Right cardiac atrium (tissue), 5 donors: ENCODE data around the gene MARK3. TPM values are rescaled to one million over a fixed set of nuclear protein-coding genes. Genes with fewer than 3 reads are reported as not detected.

Experiments
- ATAC-seq, 2 donors: fragments of 200-7000 bp; cut with Tn5 transposase; one replicate each; pipeline versions ENCODE4 v1.8.0 to v1.9.1; 2020; ENCODE audit warnings: moderate library complexity in 2 of 2, mild to moderate bottlenecking in 1 of 2
- DNase-seq, 3 donors: peaks; one replicate each; pipeline ENCODE4 v3.0.0-alpha.2; 2020
- H3K27ac ChIP-seq: one replicate; pipeline ENCODE4 v1.5.1; 2013; ENCODE audit warnings: mild to moderate bottlenecking, low read length, control low read depth, moderate library complexity
- H3K27me3 ChIP-seq: one replicate; pipeline ENCODE4 v1.6.1; 2013; ENCODE audit not compliant: control insufficient read depth, insufficient read depth
- H3K4me1 ChIP-seq: one replicate; pipeline ENCODE4 v1.6.1; 2013; ENCODE audit warnings: low read length; ENCODE audit not compliant: control insufficient read depth, insufficient read depth
- H3K4me3 ChIP-seq: one replicate; pipeline ENCODE4 v1.5.1; 2013; ENCODE audit warnings: low read length, control low read depth
- H3K9me3 ChIP-seq: one replicate; pipeline ENCODE4 v1.6.1; 2013; ENCODE audit warnings: low read length; ENCODE audit not compliant: control insufficient read depth
- WGBS: extraction: QIAGEN DNeasy Blood & Tissue Kit; methylation state at CpG from one replicate; pipeline ENCODE4 v1.1.7; 2013; 5-methylcytosine and 5-hydroxymethylcytosine counted together
- intact Hi-C, 4 donors: fragments of 100-400 bp; cut with DNase I; formaldehyde crosslinking; loops; one replicate each; pipeline versions ENCODE4 v1.11.0 to v1.14.0; 2022 to 2023
- polyA plus RNA-seq: library from polyadenylated mRNA; stranded (reverse); fragments of 200-250 nt; gene quantifications from one replicate; pipeline ENCODE4 v1.2.3, GENCODE V29; 2013
- total RNA-seq, 4 donors: library from RNA; stranded (reverse); fragmentation: NEBNext Ultra II Directional; extraction: Animal tissue kit (Norgen Biotek cat#: 25700); gene quantifications; one replicate each; pipeline ENCODE4 v1.2.1, GENCODE V29; 2021
- donor health status: healthy with polysubstance abuse.
- donor health status: DM: no; HTN: yes; CAD: no.
- donor health status: DM: no; HTN: no; CAD: no.
- donor health status: DM: no; HTN: yes; CAD: no; lungs with severe emphysema.
- donor health status: DM: yes; HTN: yes; CAD: no.

MARK3 gene
- total and polyA plus RNA-seq, 5 donors: 79.4 to 105 (median 92.9) TPM

GRCh38 chr14:103367995-103368394 is 17.2 kb upstream of the MARK3 start:
- no peaks in the 10 kb centered on the region for H3K9me3 ChIP-seq
- no peak for ATAC-seq
- no peaks in the 10 kb centered on the region for H3K27me3 ChIP-seq
- 84% methylated on average over 4 of the region's 4 CpGs for WGBS
- H3K4me1 ChIP-seq: no peaks in the 10 kb centered on the region
- no peak overlapping the region for H3K27ac ChIP-seq
- intact Hi-C loops: no loop called here
- no peak overlapping the region for H3K4me3 ChIP-seq
- no peak for DNase-seq

- Histone ChIP-seq H3K4me1 (no peaks in the 10 kb centered on the region), H3K27me3 (no peaks in the 10 kb centered on the region), H3K4me3 (no peak overlapping the region), H3K27ac (no peak overlapping the region), H3K9me3 (no peaks in the 10 kb centered on the region)
- intact Hi-C loops: no loop called here
- ATAC-seq (no peak), DNase-seq (no peak)
- WGBS: 95% methylated on average over 3 of the region's 3 CpGs
Measured at GRCh38 chr14:103370087-103370486, 15.1 kb upstream of the MARK3 start.

DNA sequence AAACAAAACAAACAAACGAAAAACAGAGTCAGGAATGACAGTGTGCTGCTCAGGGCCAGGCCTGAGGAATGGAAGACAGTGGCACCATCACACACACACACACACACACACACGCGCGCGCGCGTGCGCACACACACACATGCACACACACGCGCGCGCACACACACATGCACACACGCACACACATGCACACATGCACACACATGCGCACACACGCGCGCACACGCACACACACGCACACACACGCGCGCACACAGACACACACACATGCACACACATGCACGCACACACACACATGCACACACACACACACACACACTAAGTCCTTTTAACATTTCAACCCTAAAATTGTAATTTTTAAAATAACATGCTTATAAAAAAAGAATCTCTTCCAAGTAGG is 13.2 kb upstream of the MARK3 start:
- intact Hi-C loops: no loop called here
- Histone ChIP-seq H3K27ac (no peak overlapping the region), H3K27me3 (no peaks in the 10 kb centered on the region), H3K9me3 (no peaks in the 10 kb centered on the region), H3K4me1 (no peaks in the 10 kb centered on the region), H3K4me3 (no peak overlapping the region)
- DNase-seq (no peak), ATAC-seq (no peak)
- 69% methylated on average over 22 of the region's 23 CpGs for WGBS

DNA sequence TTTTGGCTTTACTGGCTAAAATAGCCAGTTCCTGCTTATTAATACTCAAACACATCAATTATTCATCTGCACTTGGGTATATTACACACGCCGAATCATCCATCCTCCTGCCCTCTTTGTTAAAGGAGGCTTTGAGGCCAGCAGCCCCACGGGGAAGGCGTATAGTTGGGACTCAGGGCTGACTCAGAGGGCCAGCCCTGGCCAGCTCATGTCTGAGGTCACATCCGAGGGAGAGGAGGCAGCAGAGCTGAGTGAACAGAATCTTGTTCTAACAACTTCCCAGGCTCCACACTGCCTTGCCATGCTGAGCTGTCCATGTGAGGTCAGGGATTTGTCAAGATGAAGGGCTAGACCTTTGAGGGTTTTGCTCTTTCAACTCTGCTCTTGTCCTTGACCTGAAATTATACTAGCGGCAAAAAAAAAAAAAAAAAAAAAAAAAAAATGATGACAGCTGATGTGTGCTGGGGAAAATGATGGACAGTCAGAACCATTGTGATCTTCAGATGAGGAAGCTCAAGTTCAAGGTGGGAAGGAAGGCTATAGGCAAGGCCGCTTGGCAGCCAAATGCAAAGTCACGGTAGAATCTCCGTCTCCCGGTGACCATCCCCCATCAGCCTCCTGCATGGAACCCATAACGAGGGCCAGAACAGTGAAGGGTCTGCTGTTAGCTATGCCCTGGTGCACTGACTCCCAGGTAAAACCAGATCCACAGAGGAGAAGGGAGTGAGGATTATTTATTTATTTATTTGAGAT is 12.5 kb upstream of the MARK3 start:
- Histone ChIP-seq H3K27me3 (no peaks in the 10 kb centered on the region), H3K4me3 (no peak overlapping the region), H3K27ac (no peak overlapping the region), H3K4me1 (no peaks in the 10 kb centered on the region), H3K9me3 (no peaks in the 10 kb centered on the region)
- ATAC-seq (peak; percentile 33 to 82), DNase-seq (peak in 1 of 3 donors; percentile 50)
- 66% methylated on average over 11 of the region's 11 CpGs for WGBS
- intact Hi-C loops: no loop called here

- no peak overlapping the region for H3K4me3 ChIP-seq
- H3K4me1 ChIP-seq: no peaks in the 10 kb centered on the region
- intact Hi-C loops: no loop called here
- H3K9me3 ChIP-seq: no peaks in the 10 kb centered on the region
- no peaks in the 10 kb centered on the region for H3K27me3 ChIP-seq
- no peak for ATAC-seq
- H3K27ac ChIP-seq: no peak overlapping the region
- 82% methylated on average over 11 of the region's 11 CpGs for WGBS
- no peak for DNase-seq
Measured at GRCh38 chr14:103374121-103374520, 11.1 kb upstream of the MARK3 start.

GRCh38 chr14:103377522-103378037 is 7.6 kb upstream of the MARK3 start:
- no peak for DNase-seq
- H3K4me1 ChIP-seq: no peaks in the 10 kb centered on the region
- H3K4me3 ChIP-seq: no peak overlapping the region
- intact Hi-C loops: no loop called here
- ATAC-seq: no peak
- WGBS: 92% methylated on average over 2 of the region's 2 CpGs
- no peaks in the 10 kb centered on the region for H3K27me3 ChIP-seq
- H3K9me3 ChIP-seq: no peaks in the 10 kb centered on the region
- no peak overlapping the region for H3K27ac ChIP-seq

DNA sequence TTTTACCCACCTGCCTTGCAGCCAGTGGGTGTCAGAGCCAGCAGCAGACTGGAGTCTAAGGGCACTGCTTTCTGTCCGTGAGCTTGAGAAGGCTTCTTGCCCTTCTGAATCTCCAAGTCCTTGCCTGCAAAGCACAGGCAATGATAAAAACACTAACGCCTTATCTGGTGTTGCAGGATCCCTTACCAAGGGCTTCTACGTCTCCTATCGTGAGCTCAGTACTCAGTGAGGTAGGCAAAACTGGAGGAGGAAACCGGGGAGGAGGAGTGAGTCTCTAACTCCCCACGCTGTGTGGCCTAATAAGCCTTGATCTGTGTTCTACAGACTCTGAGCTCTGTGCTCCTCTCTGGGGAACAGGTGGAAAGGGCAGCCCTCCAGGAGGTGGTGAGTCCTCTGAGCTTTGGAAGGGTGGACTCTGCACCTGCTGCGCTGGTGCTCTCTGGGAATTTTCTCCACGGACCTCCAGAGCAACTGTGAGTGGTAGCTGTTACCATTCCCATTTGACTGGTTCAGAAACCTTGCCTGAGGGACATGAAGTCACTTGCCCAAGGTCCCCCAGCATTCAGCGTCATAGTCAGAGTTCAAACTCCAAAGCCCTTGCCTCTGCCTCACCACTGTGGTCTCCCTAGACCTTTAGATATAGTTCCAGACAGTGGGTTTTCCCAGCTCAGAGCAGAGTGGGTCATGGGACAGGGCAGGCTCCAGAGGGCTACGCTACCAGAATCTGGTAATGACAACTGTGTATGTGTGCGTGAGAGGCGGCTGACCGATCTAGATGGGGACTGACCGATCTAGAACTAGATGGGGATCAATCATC is 7.0 kb upstream of the MARK3 start:
- 69% methylated on average over 14 of the region's 14 CpGs for WGBS
- no peak overlapping the region for H3K27ac ChIP-seq
- DNase-seq (no peak), ATAC-seq (no peak)
- no peaks in the 10 kb centered on the region for H3K4me1 ChIP-seq
- no peaks in the 10 kb centered on the region for H3K27me3 ChIP-seq
- no peak overlapping the region for H3K4me3 ChIP-seq
- intact Hi-C loops: no loop called here
- no peaks in the 10 kb centered on the region for H3K9me3 ChIP-seq

DNA sequence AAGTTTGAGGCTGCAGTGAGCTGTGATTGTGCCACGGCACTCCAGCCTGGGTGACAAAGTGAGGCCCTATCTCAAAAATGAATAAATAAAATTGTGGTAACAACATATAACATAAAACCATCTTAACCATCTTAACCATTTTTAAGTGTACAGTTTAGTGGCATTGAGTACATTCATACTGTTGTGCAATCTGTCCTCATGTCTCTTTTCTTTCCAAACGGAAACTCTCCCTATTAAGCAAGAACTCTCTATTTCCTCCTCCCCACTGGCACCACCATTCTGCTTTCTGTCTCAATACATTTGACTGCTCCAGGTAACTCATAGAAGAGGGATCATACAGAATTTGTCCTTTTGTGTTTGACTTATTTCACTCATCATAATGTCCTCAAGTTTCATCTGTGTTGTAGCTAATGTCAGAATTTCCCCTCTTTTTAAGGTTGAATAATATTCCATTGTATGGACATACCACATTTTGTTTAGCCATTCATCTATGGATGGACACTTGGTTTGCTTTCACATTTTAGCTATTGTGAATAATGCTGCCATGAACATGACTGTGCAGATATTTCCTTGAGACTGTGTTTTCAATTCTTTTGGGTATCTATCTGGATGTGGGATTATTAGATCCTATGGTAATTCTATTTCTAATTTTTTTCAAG is 4.4 kb upstream of the MARK3 start:
- ATAC-seq (no peak), DNase-seq (no peak)
- intact Hi-C loops: no loop called here
- H3K27me3 ChIP-seq: no peaks in the 10 kb centered on the region
- H3K4me3 ChIP-seq: no peak overlapping the region
- no peaks in the 10 kb centered on the region for H3K4me1 ChIP-seq
- H3K27ac ChIP-seq: no peak overlapping the region
- H3K9me3 ChIP-seq: no peaks in the 10 kb centered on the region
- 0% methylated on average over 2 of the region's 2 CpGs for WGBS

DNA sequence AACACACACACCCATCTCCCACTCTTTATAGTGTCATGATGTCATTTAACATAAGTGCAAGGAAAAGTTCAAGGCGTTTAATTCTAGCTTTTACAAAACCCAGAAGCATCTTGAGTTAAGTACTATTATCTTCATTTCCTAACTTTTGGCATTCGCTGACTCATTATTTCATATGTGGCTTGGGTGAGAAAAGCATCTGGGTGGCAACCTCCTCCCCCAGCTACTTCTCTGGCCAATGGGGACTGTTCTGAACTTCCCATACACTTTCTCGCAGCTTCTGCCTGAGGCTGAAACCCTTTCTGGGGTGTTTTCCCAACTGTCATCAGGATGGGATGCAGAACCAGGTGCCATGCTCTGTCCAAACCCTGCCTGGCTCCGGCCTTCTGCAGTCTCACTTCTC is 2.8 kb upstream of the MARK3 start:
- WGBS: 50% methylated on average over 4 of the region's 4 CpGs
- no peaks in the 10 kb centered on the region for H3K27me3 ChIP-seq
- H3K9me3 ChIP-seq: no peaks in the 10 kb centered on the region
- no peak overlapping the region for H3K4me3 ChIP-seq
- ATAC-seq: no peak
- intact Hi-C loops: no loop called here
- DNase-seq: no peak
- no peak overlapping the region for H3K27ac ChIP-seq
- no peaks in the 10 kb centered on the region for H3K4me1 ChIP-seq

DNA sequence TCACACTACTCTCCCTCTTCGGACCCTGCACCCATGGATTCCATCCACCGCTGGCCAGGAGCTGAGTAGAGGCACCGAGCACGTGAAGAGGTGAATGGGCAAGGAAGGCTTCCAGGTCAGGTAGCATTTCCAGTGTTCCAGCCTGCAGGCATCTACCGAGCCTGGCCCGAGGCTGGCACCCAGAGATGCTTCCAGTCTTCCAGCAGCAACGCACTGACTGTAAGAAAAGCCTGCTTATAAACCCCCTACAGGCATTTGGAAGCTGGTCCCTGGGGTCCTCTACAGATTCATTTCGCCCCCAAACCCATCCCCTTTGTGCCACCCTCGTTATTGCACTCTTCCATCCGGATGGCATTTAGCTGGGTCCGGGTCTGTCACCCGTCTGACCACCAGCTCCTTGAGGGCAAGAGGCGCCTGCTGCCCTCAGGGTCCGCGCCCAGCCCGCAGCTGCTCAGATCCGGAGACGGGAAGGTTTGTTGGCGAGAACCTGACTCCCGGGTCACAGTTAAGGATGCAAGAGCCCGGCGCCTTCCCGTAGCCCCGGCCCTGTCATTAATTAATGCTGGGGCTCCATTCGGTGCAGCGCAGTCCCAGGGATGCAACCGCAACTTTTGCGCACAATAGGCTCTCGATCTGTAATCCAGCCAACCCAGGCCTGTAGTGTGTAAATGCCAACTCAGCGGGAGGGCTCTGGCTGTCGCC is 614 bp upstream of the MARK3 start:
- whole genome bisulfite sequencing: 8% methylated on average over 31 of the region's 31 CpGs
- Histone ChIP-seq H3K4me3 (peak overlapping the region; percentile 50), H3K27me3 (no peaks in the 10 kb centered on the region), H3K27ac (peak overlapping the region; percentile 26), H3K9me3 (no peaks in the 10 kb centered on the region), H3K4me1 (peaks cover 1% of the 10 kb centered on the region)
- ATAC-seq (peak; percentile 23 to 43), DNase-seq (peak in 1 of 3 donors; percentile 57)
- intact Hi-C loops: no loop called here
